ENCODE data around the gene SMG7.

The SMG7 gene

DNA sequence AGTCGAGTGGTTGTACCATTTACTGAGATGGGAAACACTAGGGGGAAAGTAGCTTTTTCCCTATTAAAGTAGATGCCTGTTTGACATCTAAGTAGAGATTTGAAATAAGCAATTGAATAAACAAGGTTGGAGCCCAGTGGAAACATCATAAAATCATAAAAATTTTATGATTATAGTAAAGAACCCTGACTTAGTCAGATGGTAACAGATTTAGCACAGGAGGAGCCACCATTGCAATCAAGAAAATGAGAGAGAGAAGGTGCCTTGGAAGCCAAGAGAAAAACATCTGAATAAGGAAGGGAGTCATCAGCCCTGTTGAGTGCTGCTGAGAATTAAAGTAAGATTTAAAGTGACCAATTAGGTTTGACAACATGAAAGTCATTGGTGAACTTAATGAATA is 49.8 kb downstream of the SMG7 start:
- TF ChIP-seq CTCF (IDR thresholded peaks at IDR 0.05) = no peak
- Histone ChIP-seq H3K27me3 (no peaks in the 10 kb centered on the region), H3K4me3 (ENCODE audit: low read depth in 1 of 2, low read length in 1 of 2) (no peak overlapping the region), H3K36me3 (peaks cover 65% of the 10 kb centered on the region), H3K4me1 (ENCODE audit: control insufficient read depth in 1 of 2, insufficient read depth in 1 of 2, low read depth in 1 of 2, low read length in 1 of 2) (no peaks in the 10 kb centered on the region), H3K9me3 (no peaks in the 10 kb centered on the region), H3K27ac (no peak overlapping the region)

GRCh38 chr1:183528577-183528976 is 56.3 kb downstream of the SMG7 start:
- Histone ChIP-seq H3K4me1 (ENCODE audit: control insufficient read depth in 1 of 2, insufficient read depth in 1 of 2, low read depth in 1 of 2, low read length in 1 of 2) (no peaks in the 10 kb centered on the region), H3K9me3 (no peaks in the 10 kb centered on the region), H3K27me3 (no peaks in the 10 kb centered on the region), H3K27ac (no peak overlapping the region), H3K4me3 (ENCODE audit: low read depth in 1 of 2, low read length in 1 of 2) (no peak overlapping the region), H3K36me3 (peaks cover 82% of the 10 kb centered on the region)
- TF ChIP-seq CTCF (IDR thresholded peaks at IDR 0.05) = no peak

DNA sequence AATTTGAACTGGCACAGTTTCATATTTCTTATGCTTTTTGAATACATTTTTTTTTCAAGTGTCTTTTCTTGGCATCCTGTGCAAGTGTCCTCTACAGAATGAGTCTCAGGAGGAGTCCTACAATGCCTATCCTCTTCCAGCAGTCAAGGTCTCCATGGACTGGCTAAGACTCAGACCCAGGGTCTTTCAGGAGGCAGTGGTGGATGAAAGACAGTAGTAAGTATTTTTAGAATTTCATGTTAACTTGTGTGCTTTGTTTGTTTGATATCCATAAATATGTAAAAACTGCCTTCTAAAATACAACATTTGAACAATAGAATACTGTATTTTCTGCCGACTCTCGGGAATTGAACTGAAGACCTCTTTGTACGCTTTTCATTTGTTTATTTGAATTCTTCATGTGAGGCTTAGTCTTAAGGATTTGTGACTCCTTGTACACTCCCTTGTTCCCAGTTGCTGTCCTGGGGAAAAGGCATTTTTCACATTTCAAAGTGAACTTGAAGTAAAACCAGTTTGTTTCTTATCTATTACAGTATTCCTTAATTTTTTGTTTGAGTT is 61.4 kb downstream of the SMG7 start:
- no peak for TF ChIP-seq CTCF (IDR thresholded peaks at IDR 0.05)
- H3K9me3 ChIP-seq = no peaks in the 10 kb centered on the region
- H3K36me3 ChIP-seq = peaks cover 81% of the 10 kb centered on the region
- no peaks in the 10 kb centered on the region for H3K4me1 ChIP-seq (ENCODE audit: control insufficient read depth in 1 of 2, insufficient read depth in 1 of 2, low read depth in 1 of 2, low read length in 1 of 2)
- H3K4me3 ChIP-seq (ENCODE audit: low read depth in 1 of 2, low read length in 1 of 2) = no peak overlapping the region
- H3K27ac ChIP-seq = no peak overlapping the region
- H3K27me3 ChIP-seq = no peaks in the 10 kb centered on the region

DNA sequence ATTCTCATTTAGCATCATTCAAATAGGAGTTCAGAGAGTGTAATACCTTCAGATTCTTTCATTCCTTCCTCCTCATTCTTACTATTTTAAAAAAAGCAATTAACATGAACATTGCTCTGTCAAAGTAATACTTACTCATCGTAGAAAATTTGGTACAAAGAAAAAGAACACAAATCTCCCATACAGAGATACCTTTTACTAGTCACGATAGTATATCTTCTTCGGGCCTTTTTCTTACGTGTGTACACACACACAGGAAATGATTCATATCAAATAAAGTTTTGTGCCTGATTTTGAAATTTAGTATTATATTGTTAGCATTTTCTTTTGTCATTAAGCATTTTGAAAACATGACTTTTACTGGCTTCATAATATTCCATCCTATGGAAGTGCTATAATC is 65.1 kb downstream of the SMG7 start:
- H3K4me3 ChIP-seq (ENCODE audit: low read depth in 1 of 2, low read length in 1 of 2) = no peak overlapping the region
- H3K9me3 ChIP-seq = no peaks in the 10 kb centered on the region
- no peak for TF ChIP-seq CTCF (IDR thresholded peaks at IDR 0.05)
- H3K27ac ChIP-seq = no peak overlapping the region
- no peaks in the 10 kb centered on the region for H3K4me1 ChIP-seq (ENCODE audit: control insufficient read depth in 1 of 2, insufficient read depth in 1 of 2, low read depth in 1 of 2, low read length in 1 of 2)
- H3K27me3 ChIP-seq = no peaks in the 10 kb centered on the region
- H3K36me3 ChIP-seq = peaks cover 81% of the 10 kb centered on the region

- Histone ChIP-seq H3K27me3 (no peaks in the 10 kb centered on the region), H3K4me1 (ENCODE audit: control insufficient read depth in 1 of 2, insufficient read depth in 1 of 2, low read depth in 1 of 2, low read length in 1 of 2) (peaks cover 4% of the 10 kb centered on the region in 2 experiments), H3K4me3 (ENCODE audit: low read depth in 1 of 2, low read length in 1 of 2) (no peak overlapping the region), H3K36me3 (peaks cover 90% of the 10 kb centered on the region), H3K27ac (peak overlapping the region; percentile 13), H3K9me3 (no peaks in the 10 kb centered on the region)
- TF ChIP-seq CTCF (IDR thresholded peaks at IDR 0.05) = peak; percentile 32
These were observed 71.4 kb downstream of the SMG7 start for GRCh38 chr1:183543619-183544204.
